DOHH2 (cell line): ENCODE results near the gene AP1M2.
A peak's percentile ranks its signal among the peaks of the same experiment; 100 is the strongest.

Experiments used
- H3F3A ChIP-seq: fragments of 200-600 bp; sonication (generic), shearing (Covaris generic); 2 replicates; pipeline ENCODE4 v1.6.0; 2016; ENCODE audit warnings: antibody characterized with exemption, mild to moderate bottlenecking; ENCODE audit not compliant: control insufficient read depth, insufficient read depth
- H3K27ac ChIP-seq: fragments of 200-600 bp; sonication (generic); 2 replicates; pipeline ENCODE4 v1.5.1; 2014; ENCODE audit warnings: low read depth, mild to moderate bottlenecking, low read length, moderate library complexity
- H3K27me3 ChIP-seq: fragments of 200-600 bp; sonication (generic); 2 replicates; pipeline ENCODE4 v1.6.1; 2014; ENCODE audit warnings: mild to moderate bottlenecking, low read length, mixed read lengths; ENCODE audit not compliant: control insufficient read depth
- H3K36me3 ChIP-seq: fragments of 200-600 bp; sonication (generic); 2 replicates; pipeline ENCODE4 v1.6.1; 2014; ENCODE audit warnings: mild to moderate bottlenecking, low read length, moderate library complexity, mixed read lengths; ENCODE audit not compliant: control insufficient read depth
- H3K4me1 ChIP-seq: fragments of 200-600 bp; sonication (generic); 2 replicates; pipeline ENCODE4 v1.6.1; 2014; ENCODE audit warnings: mild to moderate bottlenecking, low read length, mixed read lengths; ENCODE audit not compliant: control insufficient read depth
- H3K4me2 ChIP-seq: fragments of 200-600 bp; sonication (generic); 2 replicates; pipeline ENCODE4 v1.6.0; 2014; ENCODE audit warnings: mild to moderate bottlenecking, low read length, moderate library complexity
- H3K4me3 ChIP-seq: fragments of 200-600 bp; sonication (generic); 2 replicates; pipeline ENCODE4 v1.5.1; 2014; ENCODE audit warnings: mild to moderate bottlenecking, low read length, mixed read lengths
- H3K79me2 ChIP-seq: fragments of 200-600 bp; sonication (generic); 2 replicates; pipeline ENCODE4 v1.6.1; 2014; ENCODE audit warnings: mild to moderate bottlenecking, low read length, mixed read lengths; ENCODE audit not compliant: control insufficient read depth
- H3K9me2 ChIP-seq: fragments of 200-600 bp; sonication (generic); replicated peaks from 2 replicates; pipeline ENCODE4 v1.6.1; 2014; ENCODE audit warnings: mild to moderate bottlenecking, low read length, mixed read lengths; ENCODE audit not compliant: control insufficient read depth
- H3K9me3 ChIP-seq: fragments of 200-600 bp; sonication (generic); 2 replicates; pipeline ENCODE4 v1.6.1; 2014; ENCODE audit warnings: antibody characterized with exemption, low read length, mixed read lengths; ENCODE audit not compliant: control insufficient read depth, insufficient read depth
- H4K20me1 ChIP-seq: fragments of 200-600 bp; sonication (generic); 2 replicates; pipeline ENCODE4 v1.6.0; 2014; ENCODE audit warnings: low read depth, mild to moderate bottlenecking, antibody characterized with exemption, low read length, moderate library complexity; ENCODE audit not compliant: control insufficient read depth, insufficient read depth
- CTCF ChIP-seq: fragments of 200-600 bp; sonication (generic); IDR thresholded peaks from one replicate; pipeline ENCODE4 v1.5.1; 2014; ENCODE audit warnings: antibody characterized with exemption, mild to moderate bottlenecking, low read depth, low read length; ENCODE audit not compliant: poor library complexity, severe bottlenecking
- EZH2phosphoT487 ChIP-seq: fragments of 200-600 bp; sonication (generic); IDR thresholded peaks from 2 replicates; pipeline ENCODE4 v1.6.1; 2017; ENCODE audit warnings: borderline replicate concordance, mild to moderate bottlenecking, antibody characterized with exemption, low read length, moderate library complexity, mixed read lengths

AP1M2 gene

GRCh38 chr19:10546817-10547216, 40.3 kb downstream of the AP1M2 start:
- Histone ChIP-seq H3K36me3 (peaks cover 51% of the 10 kb centered on the region), H3K9me2 (no peaks in the 10 kb centered on the region), H3F3A (peaks cover 11% of the 10 kb centered on the region), H3K4me2 (no peak overlapping the region), H3K27ac (no peak overlapping the region), H4K20me1 (peaks cover 4% of the 10 kb centered on the region; the same call in 1 of the 2 replicates), H3K27me3 (no peaks in the 10 kb centered on the region), H3K79me2 (peaks cover 24% of the 10 kb centered on the region), H3K4me1 (peaks cover 18% of the 10 kb centered on the region), H3K9me3 (no peaks in the 10 kb centered on the region), H3K4me3 (no peak overlapping the region)
- TF ChIP-seq EZH2phosphoT487 = no peak
- no peak for TF ChIP-seq CTCF

- H3K4me3 ChIP-seq = peak overlapping the region; percentile 96
- peaks cover 18% of the 10 kb centered on the region for H3K4me1 ChIP-seq
- 0 out of 2 replicates have a peak overlapping the region, but pooled peaks have one; percentile 41 for H3K27ac ChIP-seq
- peaks cover 37% of the 10 kb centered on the region for H3K36me3 ChIP-seq
- peaks cover 4% of the 10 kb centered on the region; the same call in 1 of the 2 replicates for H4K20me1 ChIP-seq
- H3K9me3 ChIP-seq = no peaks in the 10 kb centered on the region
- H3K27me3 ChIP-seq = peaks cover 5% of the 10 kb centered on the region
- peaks cover 11% of the 10 kb centered on the region for H3F3A ChIP-seq
- peak overlapping the region; percentile 96 for H3K4me2 ChIP-seq
- peaks cover 24% of the 10 kb centered on the region for H3K79me2 ChIP-seq
- H3K9me2 ChIP-seq = no peaks in the 10 kb centered on the region
- TF ChIP-seq CTCF = no peak
- no peak for TF ChIP-seq EZH2phosphoT487
Observed at GRCh38 chr19:10544753-10545251, 42.3 kb downstream of the AP1M2 start.

GRCh38 chr19:10544242-10544752, 42.8 kb downstream of the AP1M2 start:
- Histone ChIP-seq H3K9me2 (no peaks in the 10 kb centered on the region), H3K4me2 (peak overlapping the region; percentile 96), H3K9me3 (no peaks in the 10 kb centered on the region), H3K4me3 (peak overlapping the region; percentile 96), H3K27me3 (peaks cover 7% of the 10 kb centered on the region), H3K36me3 (peaks cover 33% of the 10 kb centered on the region), H3F3A (peaks cover 11% of the 10 kb centered on the region), H3K27ac (peak overlapping the region; percentile 41), H3K4me1 (peaks cover 18% of the 10 kb centered on the region), H3K79me2 (peaks cover 24% of the 10 kb centered on the region), H4K20me1 (peaks cover 4% of the 10 kb centered on the region; the same call in 1 of the 2 replicates)
- TF ChIP-seq CTCF = no peak
- no peak for TF ChIP-seq EZH2phosphoT487
